Endodermal cell (in vitro differentiated cells): ENCODE measurements around the gene MFAP4. TPM values are rescaled to one million over a fixed set of nuclear protein-coding genes. Genes with fewer than 3 reads are reported as not detected.

Source experiments
- DNase-seq: peaks from one replicate; pipeline ENCODE4 v3.0.0-alpha.2; 2017
- H3K27ac ChIP-seq: 2 replicates; pipeline ENCODE4 v1.5.1; 2013; ENCODE audit warnings: mild to moderate bottlenecking, low read depth, low read length, moderate library complexity
- H3K27me3 ChIP-seq: 2 replicates; pipeline ENCODE4 v1.6.1; 2013; ENCODE audit warnings: mild to moderate bottlenecking, low read length, moderate library complexity; ENCODE audit not compliant: insufficient read depth, control insufficient read depth, poor library complexity, severe bottlenecking
- H3K36me3 ChIP-seq: 2 replicates; pipeline ENCODE4 v1.7.0; 2013; ENCODE audit warnings: mild to moderate bottlenecking, low read length, moderate library complexity; ENCODE audit not compliant: control insufficient read depth, insufficient read depth
- H3K4me1 ChIP-seq: one replicate; pipeline ENCODE4 v1.7.0; 2013; ENCODE audit warnings: low read length; ENCODE audit not compliant: control insufficient read depth, insufficient read depth
- H3K4me3 ChIP-seq: 2 replicates; pipeline ENCODE4 v1.5.1; 2013; ENCODE audit warnings: mild to moderate bottlenecking, low read length, moderate library complexity
- H3K9ac ChIP-seq: 2 replicates; pipeline ENCODE4 v1.6.1; 2013; ENCODE audit warnings: mild to moderate bottlenecking, low read length, moderate library complexity; ENCODE audit not compliant: poor library complexity, severe bottlenecking; ENCODE audit errors: extremely low read depth
- H3K9me3 ChIP-seq: 2 replicates; pipeline ENCODE4 v1.6.1; 2013; ENCODE audit warnings: mild to moderate bottlenecking, low read length, moderate library complexity; ENCODE audit not compliant: control insufficient read depth
- H3K27ac Mint-ChIP-seq: 2 replicates; pipeline ENCODE4 v1.8.0; 2020; ENCODE audit warnings: mixed read lengths
- H3K27me3 Mint-ChIP-seq: 2 replicates; pipeline ENCODE4 v1.8.0; 2021; ENCODE audit warnings: mild to moderate bottlenecking, mixed read lengths; ENCODE audit not compliant: insufficient read depth
- H3K36me3 Mint-ChIP-seq: 2 replicates; pipeline ENCODE4 v1.8.0; 2020; ENCODE audit warnings: low read depth, mixed read lengths
- H3K4me1 Mint-ChIP-seq: 2 replicates; pipeline ENCODE4 v1.8.0; 2020; ENCODE audit warnings: mixed read lengths
- H3K4me3 Mint-ChIP-seq: 2 replicates; pipeline ENCODE4 v1.8.0; 2020; ENCODE audit warnings: mild to moderate bottlenecking, moderate library complexity, mixed read lengths
- H3K9me3 Mint-ChIP-seq: 2 replicates; pipeline ENCODE4 v1.8.0; 2020; ENCODE audit warnings: mild to moderate bottlenecking, mixed read lengths
- CTCF ChIP-seq: fragments of 200-600 bp; sonication (generic); conservative IDR thresholded peaks from 2 replicates; pipeline ENCODE4 v1.5.0; 2021; ENCODE audit warnings: antibody characterized with exemption, mild to moderate bottlenecking
- WGBS, 2 experiments: methylation state at CpG; one replicate each; pipeline versions ENCODE4 v1.1.5 to v1.1.7; 2013; ENCODE audit warnings: missing lambda C conversion rate in 2 of 2, mixed read lengths in 1 of 2; ENCODE audit not compliant: insufficient coverage in 1 of 2, insufficient read length in 1 of 2; 5-methylcytosine and 5-hydroxymethylcytosine counted together
- total RNA-seq, 2 donors: library from RNA; stranded (reverse); fragmentation: NEBNext Ultra II Directional in 1 of 2; extraction: Animal tissue kit (Norgen Biotek cat#: 25700) in 1 of 2; gene quantifications; 2 replicates in 1 of 2; 3 replicates in 1 of 2; pipeline ENCODE4 v1.2.1, GENCODE V29; 2021

The MFAP4 gene
- total RNA-seq, 2 donors from 2014 or later: 11.1 to 36.8 TPM

GRCh38 chr17:19379361-19380065, 7.5 kb downstream of the MFAP4 start:
- peaks cover 13% of the 10 kb centered on the region for H3K4me1 ChIP-seq
- no peak overlapping the region for H3K27ac ChIP-seq
- Mint-ChIP-seq H3K27me3 (no peaks in the 10 kb centered on the region), H3K36me3 (peaks cover 47% of the 10 kb centered on the region), H3K4me1 (peaks cover 30% of the 10 kb centered on the region), H3K9me3 (no peaks in the 10 kb centered on the region), H3K4me3 (peak overlapping the region; percentile 98), H3K27ac (peak overlapping the region; percentile 93)
- H3K9ac ChIP-seq: peak overlapping the region; percentile 65
- H3K27me3 ChIP-seq: no peaks in the 10 kb centered on the region
- TF ChIP-seq CTCF: peak; percentile 20
- H3K9me3 ChIP-seq: no peaks in the 10 kb centered on the region
- 85 to 92% methylated on average over 11 to 13 of the region's 13 CpGs for WGBS, 2 experiments
- peaks cover 58% of the 10 kb centered on the region for H3K36me3 ChIP-seq
- H3K4me3 ChIP-seq: peak overlapping the region; percentile 97
- peak; percentile 48 for DNase-seq

GRCh38 chr17:19378416-19379360, 8.3 kb downstream of the MFAP4 start, which contains the start of gene MAPK7:
Gene MAPK7, plus strand, starts transcription at chr17:19378498. Its CDS starts 403 bp downstream, at chr17:19378901.
- no peaks in the 10 kb centered on the region for H3K27me3 ChIP-seq
- peak within 1 kb of the TSS; percentile 94 for H3K27ac ChIP-seq
- WGBS, 2 experiments: 6 to 10% methylated on average over 23 to 69 of the region's 69 CpGs
- H3K9me3 ChIP-seq: no peaks in the 10 kb centered on the region
- H3K9ac ChIP-seq: peak within 1 kb of the TSS; percentile 65
- H3K4me1 Mint-ChIP-seq: peaks cover 24% of the 10 kb centered on the region
- no peaks in the 10 kb centered on the region for H3K27me3 Mint-ChIP-seq
- peak within 1 kb of the TSS; percentile 99 for H3K27ac Mint-ChIP-seq
- H3K36me3 Mint-ChIP-seq: peaks cover 41% of the 10 kb centered on the region
- H3K4me1 ChIP-seq: peaks cover 13% of the 10 kb centered on the region
- H3K4me3 Mint-ChIP-seq: peak within 1 kb of the TSS; percentile 98
- H3K9me3 Mint-ChIP-seq: no peaks in the 10 kb centered on the region
- no peak for TF ChIP-seq CTCF
- H3K36me3 ChIP-seq: peaks cover 54% of the 10 kb centered on the region
- DNase-seq: peak; percentile 72
- H3K4me3 ChIP-seq: peak within 1 kb of the TSS; percentile 97

- peak overlapping the region; percentile 62 for H3K9ac ChIP-seq
- Mint-ChIP-seq H3K4me1 (peaks cover 22% of the 10 kb centered on the region), H3K27me3 (no peaks in the 10 kb centered on the region), H3K36me3 (peaks cover 37% of the 10 kb centered on the region), H3K4me3 (peak overlapping the region; percentile 98), H3K27ac (peak overlapping the region; percentile 99), H3K9me3 (no peaks in the 10 kb centered on the region)
- peak overlapping the region; percentile 94 for H3K27ac ChIP-seq
- H3K36me3 ChIP-seq: peaks cover 46% of the 10 kb centered on the region
- TF ChIP-seq CTCF: no peak
- no peaks in the 10 kb centered on the region for H3K9me3 ChIP-seq
- H3K4me3 ChIP-seq: peak overlapping the region; percentile 97
- DNase-seq: peak; percentile 100
- 0% methylated on average over 20 to 67 of the region's 67 CpGs for WGBS, 2 experiments
- no peaks in the 10 kb centered on the region for H3K27me3 ChIP-seq
- H3K4me1 ChIP-seq: peaks cover 9% of the 10 kb centered on the region
These were observed 9.2 kb downstream of the MFAP4 start for GRCh38 chr17:19377602-19378415.
